ENCODE results near the gene DPF3. TPM values are rescaled to one million over a fixed set of nuclear protein-coding genes. Genes with fewer than 3 reads are reported as not detected.

DPF3 gene
- total RNA-seq, 1 experiment from 2014 or later = not detected

DNA sequence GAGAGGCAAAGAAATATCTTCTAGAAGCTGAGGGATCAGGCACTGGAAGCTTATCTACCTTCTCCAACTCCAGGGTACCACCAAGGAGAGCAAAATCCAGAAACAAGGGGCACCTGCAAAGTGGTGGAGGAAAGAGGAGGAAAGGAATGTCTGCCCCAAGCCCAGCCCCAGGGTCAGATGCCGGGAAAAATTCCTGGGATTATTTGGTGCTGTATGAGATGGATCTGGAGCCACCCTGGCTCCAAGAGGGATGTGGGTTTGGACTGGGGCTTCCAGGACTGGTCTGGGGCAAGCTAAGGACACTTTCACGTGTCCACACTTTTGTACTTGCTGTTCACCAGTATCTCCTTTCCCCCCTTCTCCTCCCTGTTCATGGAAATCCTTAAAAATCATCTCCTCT lies 69.8 kb downstream of the DPF3 start:
- no peaks in the 10 kb centered on the region for H3K4me1 ChIP-seq (replicated peaks; ENCODE audit: insufficient read depth)
- ChIA-PET POLR2A (ENCODE audit: unreplicated experiment) (interaction anchor here (0.6 to 0.8 kb wide), 2 partner anchors 33 to 1803 kb away, joined by 12 to 24 read pairs; no protein-coding TSS in a partner anchor), CTCF (no interaction called here)
- H3K27ac ChIP-seq = no peak overlapping the region
- no peaks in the 10 kb centered on the region for H3K79me2 ChIP-seq (ENCODE audit: low read depth)
- no peak overlapping the region for H2AFZ ChIP-seq
- H4K20me1 ChIP-seq (ENCODE audit: insufficient read depth) = no peaks in the 10 kb centered on the region
- H3K27me3 ChIP-seq (ENCODE audit: insufficient read depth, low read depth) = peaks cover 52% of the 10 kb centered on the region
- TF ChIP-seq, protein P1, sequence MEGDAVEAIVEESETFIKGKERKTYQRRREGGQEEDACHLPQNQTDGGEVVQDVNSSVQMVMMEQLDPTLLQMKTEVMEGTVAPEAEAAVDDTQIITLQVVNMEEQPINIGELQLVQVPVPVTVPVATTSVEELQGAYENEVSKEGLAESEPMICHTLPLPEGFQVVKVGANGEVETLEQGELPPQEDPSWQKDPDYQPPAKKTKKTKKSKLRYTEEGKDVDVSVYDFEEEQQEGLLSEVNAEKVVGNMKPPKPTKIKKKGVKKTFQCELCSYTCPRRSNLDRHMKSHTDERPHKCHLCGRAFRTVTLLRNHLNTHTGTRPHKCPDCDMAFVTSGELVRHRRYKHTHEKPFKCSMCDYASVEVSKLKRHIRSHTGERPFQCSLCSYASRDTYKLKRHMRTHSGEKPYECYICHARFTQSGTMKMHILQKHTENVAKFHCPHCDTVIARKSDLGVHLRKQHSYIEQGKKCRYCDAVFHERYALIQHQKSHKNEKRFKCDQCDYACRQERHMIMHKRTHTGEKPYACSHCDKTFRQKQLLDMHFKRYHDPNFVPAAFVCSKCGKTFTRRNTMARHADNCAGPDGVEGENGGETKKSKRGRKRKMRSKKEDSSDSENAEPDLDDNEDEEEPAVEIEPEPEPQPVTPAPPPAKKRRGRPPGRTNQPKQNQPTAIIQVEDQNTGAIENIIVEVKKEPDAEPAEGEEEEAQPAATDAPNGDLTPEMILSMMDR (conservative IDR thresholded peaks at IDR 0.05) = no peak
- no peak for TF ChIP-seq EZH2 (IDR thresholded peaks at IDR 0.05; ENCODE audit: low read depth)
- DNase-seq = no peak
- no peak overlapping the region for H3K4me2 ChIP-seq
- H3K9me2 ChIP-seq (ENCODE audit: insufficient read depth) = no peaks in the 10 kb centered on the region
- H3K4me3 ChIP-seq = no peak overlapping the region
- no TSS peak for BruUV-seq (replicated peaks)
- no peaks in the 10 kb centered on the region for H3F3A ChIP-seq (ENCODE audit: insufficient read depth, low read depth)
- H3K36me3 ChIP-seq (ENCODE audit: low read depth) = no peaks in the 10 kb centered on the region
- H3K9me3 ChIP-seq (ENCODE audit: insufficient read depth, low read depth) = no peaks in the 10 kb centered on the region
- intact Hi-C loops (cut with micrococcal nuclease; ENCODE audit: unreplicated experiment) = no loop called here

DNA sequence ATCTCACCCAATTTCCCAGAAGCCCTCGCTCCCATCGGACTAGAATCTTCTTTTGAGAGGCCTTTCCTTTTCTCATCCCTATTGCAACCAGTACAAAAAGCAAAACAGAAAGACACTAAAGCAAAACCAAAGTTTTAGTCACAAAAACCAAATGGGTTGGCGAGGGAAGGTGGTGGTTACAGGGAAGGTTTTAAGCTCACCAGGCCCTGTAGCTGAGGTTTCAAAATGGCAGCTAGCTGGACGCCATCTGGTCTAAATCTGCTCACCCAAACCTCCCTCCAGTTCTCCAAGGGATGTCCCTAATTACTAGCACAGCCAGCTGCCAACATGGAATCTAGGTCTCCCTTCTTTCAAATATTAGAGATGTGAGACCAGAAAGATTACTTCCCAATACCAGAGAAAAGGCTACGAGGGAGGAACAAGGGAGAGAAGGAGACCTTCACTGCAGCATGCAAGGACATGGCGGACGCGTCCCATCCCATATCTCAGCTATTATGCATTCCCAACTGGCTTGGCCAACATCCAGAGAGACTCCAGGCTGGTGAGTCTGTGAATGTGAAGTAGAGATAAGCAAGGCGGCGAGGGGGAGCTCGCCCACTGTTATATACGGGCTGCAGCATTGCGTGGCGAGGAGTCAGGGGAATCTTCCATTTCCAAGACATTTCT lies 70.8 kb downstream of the DPF3 start:
- no peak overlapping the region for H2AFZ ChIP-seq
- BruUV-seq (replicated peaks) = no TSS peak
- TF ChIP-seq, protein P1 (conservative IDR thresholded peaks at IDR 0.05) = no peak
- no peak for TF ChIP-seq EZH2 (IDR thresholded peaks at IDR 0.05; ENCODE audit: low read depth)
- H3K36me3 ChIP-seq (ENCODE audit: low read depth) = no peaks in the 10 kb centered on the region
- H3K9me2 ChIP-seq (ENCODE audit: insufficient read depth) = no peaks in the 10 kb centered on the region
- H3K27ac ChIP-seq = no peak overlapping the region
- no peaks in the 10 kb centered on the region for H3F3A ChIP-seq (ENCODE audit: insufficient read depth, low read depth)
- peaks cover 44% of the 10 kb centered on the region for H3K27me3 ChIP-seq (ENCODE audit: insufficient read depth, low read depth)
- H4K20me1 ChIP-seq (ENCODE audit: insufficient read depth) = no peaks in the 10 kb centered on the region
- POLR2A ChIA-PET (ENCODE audit: unreplicated experiment) = no interaction called here
- CTCF ChIA-PET = no interaction called here
- no peaks in the 10 kb centered on the region for H3K9me3 ChIP-seq (ENCODE audit: insufficient read depth, low read depth)
- no peaks in the 10 kb centered on the region for H3K79me2 ChIP-seq (ENCODE audit: low read depth)
- H3K4me1 ChIP-seq (replicated peaks; ENCODE audit: insufficient read depth) = no peaks in the 10 kb centered on the region
- H3K4me3 ChIP-seq = no peak overlapping the region
- DNase-seq = no peak
- no peak overlapping the region for H3K4me2 ChIP-seq
- intact Hi-C loops (cut with micrococcal nuclease; ENCODE audit: unreplicated experiment) = no loop called here

DNA sequence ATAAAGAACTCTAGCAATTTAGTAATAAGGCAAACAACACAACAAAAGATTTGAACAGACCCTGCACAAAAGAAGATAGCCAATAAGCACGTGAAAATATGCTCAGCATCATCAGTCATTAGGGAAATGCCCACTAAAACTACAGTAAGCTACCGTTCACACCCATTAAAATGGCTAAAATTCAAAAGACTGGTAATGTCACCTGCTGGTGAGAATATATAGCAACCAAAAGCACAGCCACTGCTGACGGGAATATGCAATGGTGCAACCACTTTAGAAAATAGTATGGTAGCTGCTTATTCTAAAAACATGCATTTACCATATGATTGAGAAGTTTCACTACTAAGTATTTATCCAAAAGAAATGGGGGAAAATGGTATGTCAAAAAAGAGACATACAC lies 74.9 kb downstream of the DPF3 start:
- Histone ChIP-seq H2AFZ (no peak overlapping the region), H3K9me3 (ENCODE audit: insufficient read depth, low read depth) (no peaks in the 10 kb centered on the region), H3K4me3 (no peak overlapping the region), H3K27ac (no peak overlapping the region), H3K4me2 (no peak overlapping the region), H3F3A (ENCODE audit: insufficient read depth, low read depth) (no peaks in the 10 kb centered on the region), H3K4me1 (replicated peaks; ENCODE audit: insufficient read depth) (no peaks in the 10 kb centered on the region), H3K36me3 (ENCODE audit: low read depth) (no peaks in the 10 kb centered on the region), H3K9me2 (ENCODE audit: insufficient read depth) (no peaks in the 10 kb centered on the region), H3K27me3 (ENCODE audit: insufficient read depth, low read depth) (peaks cover 33% of the 10 kb centered on the region; the same call in 1 of the 2 replicates), H4K20me1 (ENCODE audit: insufficient read depth) (no peaks in the 10 kb centered on the region), H3K79me2 (ENCODE audit: low read depth) (no peaks in the 10 kb centered on the region)
- CTCF ChIA-PET = no interaction called here
- POLR2A ChIA-PET (ENCODE audit: unreplicated experiment) = no interaction called here
- no peak for DNase-seq
- intact Hi-C loops (cut with micrococcal nuclease; ENCODE audit: unreplicated experiment) = no loop called here
- TF ChIP-seq, protein P1 (conservative IDR thresholded peaks at IDR 0.05) = no peak
- no peak for TF ChIP-seq EZH2 (IDR thresholded peaks at IDR 0.05; ENCODE audit: low read depth)
- no TSS peak for BruUV-seq (replicated peaks)
